K562 (cell line): ENCODE measurements around the gene HMX2. TPM values are rescaled to one million over a fixed set of nuclear protein-coding genes. Genes with fewer than 3 reads are reported as not detected.

Experiments used
- CBX3 ChIP-seq, 2 experiments: IDR thresholded peaks; 1 replicate in 1 of 2; 2 replicates in 1 of 2; pipeline ENCODE4 v1.6.1; 2012; ENCODE audit warnings: inconsistent platforms in 2 of 2, low read length in 2 of 2, borderline replicate concordance in 1 of 2, control low read depth in 1 of 2
- CHD1 ChIP-seq: fragments of 200-600 bp; sonication (generic); IDR thresholded peaks from one replicate; pipeline ENCODE4 v1.6.1; 2012; ENCODE audit warnings: mild to moderate bottlenecking, moderate library complexity, low read length, inconsistent platforms
- CTBP1 ChIP-seq: fragments of 450-650 bp; IDR thresholded peaks from 2 replicates; pipeline ENCODE4 v1.6.1; 2016; ENCODE audit warnings: borderline replicate concordance
- HDAC3 ChIP-seq: fragments of 450-650 bp; IDR thresholded peaks from 2 replicates; pipeline ENCODE4 v1.6.1; 2018; ENCODE audit warnings: borderline replicate concordance, mild to moderate bottlenecking, moderate library complexity; ENCODE audit not compliant: partially characterized antibody
- HNRNPL ChIP-seq: fragments of 200-400 bp; formaldehyde crosslinking; IDR thresholded peaks from 2 replicates; pipeline ENCODE4 v1.6.1; 2017; ENCODE audit warnings: low read depth, mild to moderate bottlenecking, low read length
- KLF13 ChIP-seq: fragments of 450-650 bp; IDR thresholded peaks from 2 replicates; pipeline ENCODE4 v1.6.1; 2016; ENCODE audit warnings: missing genetic modification characterization, low read depth, mild to moderate bottlenecking, missing compliant biosample characterization, moderate library complexity, borderline replicate concordance
- MEIS2 ChIP-seq: fragments of 450-650 bp; IDR thresholded peaks from 2 replicates; pipeline ENCODE4 v1.6.1; 2014; ENCODE audit warnings: mild to moderate bottlenecking; ENCODE audit not compliant: partially characterized antibody
- POLR2A ChIP-seq: fragments of 450-650 bp; conservative IDR thresholded peaks from 2 replicates; pipeline ENCODE4 v1.6.1; 2016
- POU5F1 ChIP-seq: fragments of 150-350 bp; IDR thresholded peaks from 2 replicates; pipeline ENCODE4 v1.6.1; 2014; ENCODE audit warnings: borderline replicate concordance, low read length, low read depth, mild to moderate bottlenecking; ENCODE audit not compliant: partially characterized antibody
- RBBP5 ChIP-seq: fragments of 200-600 bp; sonication (generic); IDR thresholded peaks from 2 replicates; pipeline ENCODE4 v1.6.1; 2012; ENCODE audit warnings: borderline replicate concordance, mild to moderate bottlenecking, low read length, control low read depth, inconsistent platforms; ENCODE audit not compliant: insufficient read depth, poor library complexity, severe bottlenecking
- SNRNP70 ChIP-seq: fragments of 200-400 bp; formaldehyde crosslinking; optimal IDR thresholded peaks from 2 replicates; pipeline ENCODE3; 2017; ENCODE audit warnings: low read depth, low read length
- SREBF1 ChIP-seq: fragments of 150-350 bp; IDR thresholded peaks from 2 replicates; pipeline ENCODE4 v1.6.1; 2014; ENCODE audit warnings: antibody characterized with exemption, low read depth, low read length, borderline replicate concordance
- ZFP36 ChIP-seq: fragments of 150-350 bp; IDR thresholded peaks from 2 replicates; pipeline ENCODE4 v1.6.1; 2018; ENCODE audit warnings: low read length, low read depth; ENCODE audit not compliant: partially characterized antibody
- ZNF766 ChIP-seq: fragments of 200-800 bp; sonication (Bioruptor generic); conservative IDR thresholded peaks from 2 replicates; pipeline ENCODE4 v1.6.1; 2016; ENCODE audit warnings: missing genetic modification characterization, missing compliant biosample characterization
- polyA plus RNA-seq, 8 experiments: library from polyadenylated mRNA; depleted of rRNA in 4 of 8; stranded (reverse) in 5 of 8; unstranded in 3 of 8; fragments of >200 nt; fragmentation: Nextera tagmentation in 2 of 8; fragmentation: Illumina TruSeq in 1 of 8; extraction: Ambion mirVana in 2 of 8; extraction: Trizol in 1 of 8; gene quantifications; 2 replicates each; pipeline versions ENCODE4 v1.2.1 to v1.2.3, GENCODE V29; 2011 to 2014; ENCODE audit warnings: inconsistent platforms in 1 of 8, missing spikeins in 1 of 8
- total RNA-seq, 7 experiments: library from RNA; depleted of rRNA in 6 of 7; stranded (reverse); fragments of >200 nt in 6 of 7; fragmentation: Illumina TruSeq in 2 of 7; extraction: Trizol in 2 of 7; gene quantifications; 2 replicates each; pipeline versions ENCODE4 v1.2.1 to v1.2.3, GENCODE V29; 2011 to 2021; ENCODE audit warnings: low replicate concordance in 1 of 7
- TF ChIP-seq, protein P1 (sequence below), 2 experiments: IDR thresholded peaks; 2 replicates each; pipeline ENCODE4 v1.6.1; 2012; ENCODE audit warnings: improper control_type of control experiment in 2 of 2, low read depth in 2 of 2, low read length in 2 of 2, borderline replicate concordance in 1 of 2
- TF ChIP-seq, protein P2 (sequence below): sonication (generic); formaldehyde crosslinking; IDR thresholded peaks from 2 replicates; pipeline ENCODE4 v1.8.1; 2023; ENCODE audit warnings: mild to moderate bottlenecking, missing genetic modification reagents
- TF ChIP-seq, protein P3 (sequence below): fragments of 250-450 bp; sonication (Bioruptor Pico); IDR thresholded peaks from 2 replicates; pipeline ENCODE4 v1.9.0; 2021; ENCODE audit warnings: mild to moderate bottlenecking
- TF ChIP-seq, protein P4 (sequence below): fragments of 450-650 bp; IDR thresholded peaks from 2 replicates; pipeline ENCODE4 v1.6.1; 2018; ENCODE audit not compliant: partially characterized antibody

Gene HMX2
- total and polyA plus RNA-seq, 9 of the 15 experiments (the other 6 are each of a cell fraction or from before 2014, with no cell fraction given) = 0.07 to 0.58 (median 0.09) TPM; not detected in 2

DNA sequence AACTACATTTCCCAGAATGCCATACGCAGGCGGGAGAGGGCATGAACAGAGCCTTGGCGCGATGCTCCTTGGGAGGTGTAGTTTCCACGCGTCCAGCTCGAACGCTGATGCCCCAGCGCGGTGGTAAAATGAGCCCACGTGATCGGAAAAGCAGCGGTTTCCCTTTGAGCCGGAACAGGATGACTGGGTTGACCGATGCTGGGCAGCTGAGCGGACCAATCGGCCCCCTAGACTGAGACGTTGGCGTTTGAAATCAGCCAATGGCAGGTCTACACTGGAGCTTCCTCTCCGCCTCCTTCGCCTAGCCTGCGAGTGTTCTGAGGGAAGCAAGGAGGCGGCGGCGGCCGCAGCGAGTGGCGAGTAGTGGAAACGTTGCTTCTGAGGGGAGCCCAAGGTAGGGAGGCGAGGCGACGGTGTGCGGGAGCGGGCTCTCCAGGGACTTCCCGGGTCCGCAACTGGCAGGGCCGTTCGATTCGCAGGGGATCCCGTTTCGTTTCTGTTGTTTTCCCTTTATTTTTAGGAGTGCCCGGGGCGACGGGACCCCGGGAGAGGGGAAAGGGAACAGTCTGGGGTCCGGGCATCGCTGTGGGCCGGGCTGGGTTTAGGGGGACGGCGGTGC, 6.3 kb downstream of the HMX2 start, which contains the start of gene BUB3 (continued):
- TF ChIP-seq CBX3 (IDR thresholded peaks at IDR 0.05; ENCODE audit: borderline replicate concordance in 1 of 2, low read length in 2 of 2) (no peak), MEIS2 (no peak), KLF13 (no peak), CTBP1 (no peak; the same call in 1 of the 2 replicates), POU5F1 (no peak), SNRNP70 (no peak), RBBP5 (peak; percentile 72), POLR2A (peak; percentile 96), CHD1 (no peak), ZNF766 (CRISPR knock-in tag) (peak; percentile 93), HDAC3 (no peak), SREBF1 (no peak), ZFP36 (peak; percentile 59), HNRNPL (no peak)
- TF ChIP-seq, protein P1, sequence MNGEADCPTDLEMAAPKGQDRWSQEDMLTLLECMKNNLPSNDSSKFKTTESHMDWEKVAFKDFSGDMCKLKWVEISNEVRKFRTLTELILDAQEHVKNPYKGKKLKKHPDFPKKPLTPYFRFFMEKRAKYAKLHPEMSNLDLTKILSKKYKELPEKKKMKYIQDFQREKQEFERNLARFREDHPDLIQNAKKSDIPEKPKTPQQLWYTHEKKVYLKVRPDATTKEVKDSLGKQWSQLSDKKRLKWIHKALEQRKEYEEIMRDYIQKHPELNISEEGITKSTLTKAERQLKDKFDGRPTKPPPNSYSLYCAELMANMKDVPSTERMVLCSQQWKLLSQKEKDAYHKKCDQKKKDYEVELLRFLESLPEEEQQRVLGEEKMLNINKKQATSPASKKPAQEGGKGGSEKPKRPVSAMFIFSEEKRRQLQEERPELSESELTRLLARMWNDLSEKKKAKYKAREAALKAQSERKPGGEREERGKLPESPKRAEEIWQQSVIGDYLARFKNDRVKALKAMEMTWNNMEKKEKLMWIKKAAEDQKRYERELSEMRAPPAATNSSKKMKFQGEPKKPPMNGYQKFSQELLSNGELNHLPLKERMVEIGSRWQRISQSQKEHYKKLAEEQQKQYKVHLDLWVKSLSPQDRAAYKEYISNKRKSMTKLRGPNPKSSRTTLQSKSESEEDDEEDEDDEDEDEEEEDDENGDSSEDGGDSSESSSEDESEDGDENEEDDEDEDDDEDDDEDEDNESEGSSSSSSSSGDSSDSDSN (IDR thresholded peaks at IDR 0.05; ENCODE audit: borderline replicate concordance in 1 of 2, low read depth in 2 of 2, low read length in 2 of 2) = no peak
- TF ChIP-seq, protein P2, sequence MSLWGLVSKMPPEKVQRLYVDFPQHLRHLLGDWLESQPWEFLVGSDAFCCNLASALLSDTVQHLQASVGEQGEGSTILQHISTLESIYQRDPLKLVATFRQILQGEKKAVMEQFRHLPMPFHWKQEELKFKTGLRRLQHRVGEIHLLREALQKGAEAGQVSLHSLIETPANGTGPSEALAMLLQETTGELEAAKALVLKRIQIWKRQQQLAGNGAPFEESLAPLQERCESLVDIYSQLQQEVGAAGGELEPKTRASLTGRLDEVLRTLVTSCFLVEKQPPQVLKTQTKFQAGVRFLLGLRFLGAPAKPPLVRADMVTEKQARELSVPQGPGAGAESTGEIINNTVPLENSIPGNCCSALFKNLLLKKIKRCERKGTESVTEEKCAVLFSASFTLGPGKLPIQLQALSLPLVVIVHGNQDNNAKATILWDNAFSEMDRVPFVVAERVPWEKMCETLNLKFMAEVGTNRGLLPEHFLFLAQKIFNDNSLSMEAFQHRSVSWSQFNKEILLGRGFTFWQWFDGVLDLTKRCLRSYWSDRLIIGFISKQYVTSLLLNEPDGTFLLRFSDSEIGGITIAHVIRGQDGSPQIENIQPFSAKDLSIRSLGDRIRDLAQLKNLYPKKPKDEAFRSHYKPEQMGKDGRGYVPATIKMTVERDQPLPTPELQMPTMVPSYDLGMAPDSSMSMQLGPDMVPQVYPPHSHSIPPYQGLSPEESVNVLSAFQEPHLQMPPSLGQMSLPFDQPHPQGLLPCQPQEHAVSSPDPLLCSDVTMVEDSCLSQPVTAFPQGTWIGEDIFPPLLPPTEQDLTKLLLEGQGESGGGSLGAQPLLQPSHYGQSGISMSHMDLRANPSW (CRISPR knock-in tag) = no peak
- TF ChIP-seq, protein P3, sequence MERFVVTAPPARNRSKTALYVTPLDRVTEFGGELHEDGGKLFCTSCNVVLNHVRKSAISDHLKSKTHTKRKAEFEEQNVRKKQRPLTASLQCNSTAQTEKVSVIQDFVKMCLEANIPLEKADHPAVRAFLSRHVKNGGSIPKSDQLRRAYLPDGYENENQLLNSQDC (CRISPR knock-in tag) = no peak
- TF ChIP-seq, protein P4, sequence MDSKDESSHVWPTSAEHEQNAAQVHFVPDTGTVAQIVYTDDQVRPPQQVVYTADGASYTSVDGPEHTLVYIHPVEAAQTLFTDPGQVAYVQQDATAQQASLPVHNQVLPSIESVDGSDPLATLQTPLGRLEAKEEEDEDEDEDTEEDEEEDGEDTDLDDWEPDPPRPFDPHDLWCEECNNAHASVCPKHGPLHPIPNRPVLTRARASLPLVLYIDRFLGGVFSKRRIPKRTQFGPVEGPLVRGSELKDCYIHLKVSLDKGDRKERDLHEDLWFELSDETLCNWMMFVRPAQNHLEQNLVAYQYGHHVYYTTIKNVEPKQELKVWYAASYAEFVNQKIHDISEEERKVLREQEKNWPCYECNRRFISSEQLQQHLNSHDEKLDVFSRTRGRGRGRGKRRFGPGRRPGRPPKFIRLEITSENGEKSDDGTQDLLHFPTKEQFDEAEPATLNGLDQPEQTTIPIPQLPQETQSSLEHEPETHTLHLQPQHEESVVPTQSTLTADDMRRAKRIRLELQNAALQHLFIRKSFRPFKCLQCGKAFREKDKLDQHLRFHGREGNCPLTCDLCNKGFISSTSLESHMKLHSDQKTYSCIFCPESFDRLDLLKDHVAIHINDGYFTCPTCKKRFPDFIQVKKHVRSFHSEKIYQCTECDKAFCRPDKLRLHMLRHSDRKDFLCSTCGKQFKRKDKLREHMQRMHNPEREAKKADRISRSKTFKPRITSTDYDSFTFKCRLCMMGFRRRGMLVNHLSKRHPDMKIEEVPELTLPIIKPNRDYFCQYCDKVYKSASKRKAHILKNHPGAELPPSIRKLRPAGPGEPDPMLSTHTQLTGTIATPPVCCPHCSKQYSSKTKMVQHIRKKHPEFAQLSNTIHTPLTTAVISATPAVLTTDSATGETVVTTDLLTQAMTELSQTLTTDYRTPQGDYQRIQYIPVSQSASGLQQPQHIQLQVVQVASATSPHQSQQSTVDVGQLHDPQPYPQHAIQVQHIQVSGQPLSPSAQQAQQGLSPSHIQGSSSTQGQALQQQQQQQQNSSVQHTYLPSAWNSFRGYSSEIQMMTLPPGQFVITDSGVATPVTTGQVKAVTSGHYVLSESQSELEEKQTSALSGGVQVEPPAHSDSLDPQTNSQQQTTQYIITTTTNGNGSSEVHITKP = no peak
